HepG2 (cell line): ENCODE data around the gene RRAD. TPM values are rescaled to one million over a fixed set of nuclear protein-coding genes. Genes with fewer than 3 reads are reported as not detected.

Source experiments
- EP300 ChIP-seq, 3 experiments: sonication (generic) in 1 of 3; formaldehyde crosslinking in 1 of 3; IDR thresholded peaks; 2 replicates each; pipeline versions ENCODE4 v1.5.1 to v1.6.1; 2011 to 2020; ENCODE audit warnings: low read depth in 2 of 3, low read length in 2 of 3, borderline replicate concordance in 1 of 3, improper control_type of control experiment in 1 of 3, mild to moderate bottlenecking in 1 of 3, missing genetic modification reagents in 1 of 3, moderate library complexity in 1 of 3
- HOXA3 ChIP-seq: sonication (generic); formaldehyde crosslinking; IDR thresholded peaks from 2 replicates; pipeline ENCODE4 v1.5.0; 2020; ENCODE audit warnings: missing genetic modification reagents
- KAT8 ChIP-seq: IDR thresholded peaks from 2 replicates; pipeline ENCODE4 v1.6.1; 2016; ENCODE audit warnings: missing genetic modification reagents, missing compliant biosample characterization
- NPAS2 ChIP-seq: sonication (generic); formaldehyde crosslinking; IDR thresholded peaks from 2 replicates; pipeline ENCODE4 v1.8.0; 2022; ENCODE audit warnings: mild to moderate bottlenecking, missing genetic modification reagents, borderline replicate concordance
- REPIN1 ChIP-seq: sonication (generic); formaldehyde crosslinking; IDR thresholded peaks from 2 replicates; pipeline ENCODE4 v1.8.0; 2022; ENCODE audit warnings: missing genetic modification reagents, low read depth, mild to moderate bottlenecking, borderline replicate concordance
- RERE ChIP-seq: IDR thresholded peaks from 2 replicates; pipeline ENCODE4 v1.6.1; 2016; ENCODE audit warnings: low read depth, missing genetic modification reagents, missing compliant biosample characterization
- SNAPC2 ChIP-seq: sonication (generic); formaldehyde crosslinking; IDR thresholded peaks from 2 replicates; pipeline ENCODE4 v1.8.1; 2022; ENCODE audit warnings: mild to moderate bottlenecking, missing genetic modification reagents
- SP2 ChIP-seq: sonication (generic); formaldehyde crosslinking; IDR thresholded peaks from 2 replicates; pipeline ENCODE4 v1.5.1; 2020; ENCODE audit warnings: mild to moderate bottlenecking, missing genetic modification reagents
- TCF7L2 ChIP-seq: IDR thresholded peaks from 2 replicates; pipeline ENCODE4 v1.6.1; 2011; ENCODE audit warnings: mild to moderate bottlenecking, low read depth, low read length, moderate library complexity
- ZBTB10 ChIP-seq: sonication (generic); formaldehyde crosslinking; IDR thresholded peaks from 2 replicates; pipeline ENCODE4 v1.4.0; 2020; ENCODE audit warnings: missing genetic modification reagents, borderline replicate concordance
- ZBTB43 ChIP-seq: sonication (generic); formaldehyde crosslinking; conservative IDR thresholded peaks from 2 replicates; pipeline ENCODE4 v1.4.0; 2020; ENCODE audit warnings: missing genetic modification reagents
- ZBTB8A ChIP-seq: sonication (generic); formaldehyde crosslinking; IDR thresholded peaks from 2 replicates; pipeline ENCODE4 v1.4.0; 2020; ENCODE audit warnings: mild to moderate bottlenecking, low read depth, missing genetic modification reagents, borderline replicate concordance
- ZMYM4 ChIP-seq: sonication (generic); formaldehyde crosslinking; IDR thresholded peaks from 2 replicates; pipeline ENCODE4 v1.8.1; 2023; ENCODE audit warnings: mild to moderate bottlenecking, missing genetic modification reagents
- ZNF281 ChIP-seq: sonication (generic); formaldehyde crosslinking; IDR thresholded peaks from 2 replicates; pipeline ENCODE4 v1.4.0; 2020; ENCODE audit warnings: missing genetic modification reagents, borderline replicate concordance
- polyA plus RNA-seq, 8 experiments: library from polyadenylated mRNA; depleted of rRNA in 3 of 8; stranded (reverse) in 7 of 8; unstranded in 1 of 8; fragments of >200 nt; fragmentation: Illumina TruSeq in 4 of 8; extraction: Trizol in 4 of 8; gene quantifications; 2 replicates each; pipeline versions ENCODE4 v1.2.1 to v1.2.3, GENCODE V29; 2011 to 2016; ENCODE audit warnings: low read depth in 4 of 8, missing spikeins in 1 of 8, mixed read lengths in 1 of 8; ENCODE audit not compliant: insufficient read depth in 1 of 8
- total RNA-seq, 5 experiments: library from RNA; depleted of rRNA; stranded (reverse); fragments of >200 nt; fragmentation: Illumina TruSeq; extraction: Trizol; gene quantifications; 2 replicates each; pipeline ENCODE4 v1.2.3, GENCODE V29; 2016; ENCODE audit warnings: low read depth in 1 of 5

The RRAD gene
- total and polyA plus RNA-seq, 2 of the 13 experiments (the other 11 are each of a cell fraction or from before 2014, with no cell fraction given), result 0.80 to 1.1 TPM

GRCh38 chr16:66934138-66934838 lies 9.0 kb upstream of the RRAD start, which contains the start of gene CIAO2B (continued):
- TF ChIP-seq KAT8 (CRISPR knock-in tag) (peak; percentile 97), ZMYM4 (peak; percentile 90; the same call in 1 of the 2 replicates), REPIN1 (CRISPR knock-in tag) (peak; percentile 80), SNAPC2 (CRISPR knock-in tag) (no peak), TCF7L2 (no peak), ZBTB43 (CRISPR knock-in tag) (peak; percentile 79; the same call in 1 of the 2 replicates), ZBTB10 (CRISPR knock-in tag) (peak; percentile 85; the same call in 1 of the 2 replicates), ZBTB8A (CRISPR knock-in tag) (no peak), SP2 (CRISPR knock-in tag) (peak; percentile 78), HOXA3 (CRISPR knock-in tag) (peak; percentile 96), NPAS2 (no peak), ZNF281 (no peak), EP300 (IDR thresholded peaks at IDR 0.05; ENCODE audit: low read depth in 2 of 2, low read length in 2 of 2) (peak; percentile 22 to 61; a peak in 2 of 4 replicates), EP300 (CRISPR knock-in tag; IDR thresholded peaks at IDR 0.05; ENCODE audit: borderline replicate concordance) (no peak), RERE (CRISPR knock-in tag) (peak; percentile 47; the same call in 1 of the 2 replicates)
